ENCODE results near the gene MAB21L1.

DNA sequence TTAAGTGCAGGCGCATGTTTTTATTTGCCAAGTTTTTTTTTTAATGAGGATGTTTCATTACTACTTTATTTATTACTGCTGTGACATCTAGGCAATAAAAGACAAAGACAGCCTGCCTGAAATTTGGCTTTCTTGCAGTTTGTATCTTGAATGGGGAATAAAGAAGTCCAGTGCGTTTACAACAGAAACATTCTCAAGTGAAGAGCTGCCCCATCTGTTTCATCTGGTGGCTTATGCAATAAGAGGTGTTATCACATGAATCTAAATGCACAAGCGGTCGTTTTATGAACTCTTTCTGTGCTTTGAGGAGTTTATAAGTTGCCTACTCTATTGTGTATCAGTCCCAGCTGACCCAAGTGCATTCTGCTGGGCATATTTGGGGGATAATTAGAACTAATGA lies 12.6 kb upstream of the MAB21L1 start:
- TF ChIP-seq, protein P1, sequence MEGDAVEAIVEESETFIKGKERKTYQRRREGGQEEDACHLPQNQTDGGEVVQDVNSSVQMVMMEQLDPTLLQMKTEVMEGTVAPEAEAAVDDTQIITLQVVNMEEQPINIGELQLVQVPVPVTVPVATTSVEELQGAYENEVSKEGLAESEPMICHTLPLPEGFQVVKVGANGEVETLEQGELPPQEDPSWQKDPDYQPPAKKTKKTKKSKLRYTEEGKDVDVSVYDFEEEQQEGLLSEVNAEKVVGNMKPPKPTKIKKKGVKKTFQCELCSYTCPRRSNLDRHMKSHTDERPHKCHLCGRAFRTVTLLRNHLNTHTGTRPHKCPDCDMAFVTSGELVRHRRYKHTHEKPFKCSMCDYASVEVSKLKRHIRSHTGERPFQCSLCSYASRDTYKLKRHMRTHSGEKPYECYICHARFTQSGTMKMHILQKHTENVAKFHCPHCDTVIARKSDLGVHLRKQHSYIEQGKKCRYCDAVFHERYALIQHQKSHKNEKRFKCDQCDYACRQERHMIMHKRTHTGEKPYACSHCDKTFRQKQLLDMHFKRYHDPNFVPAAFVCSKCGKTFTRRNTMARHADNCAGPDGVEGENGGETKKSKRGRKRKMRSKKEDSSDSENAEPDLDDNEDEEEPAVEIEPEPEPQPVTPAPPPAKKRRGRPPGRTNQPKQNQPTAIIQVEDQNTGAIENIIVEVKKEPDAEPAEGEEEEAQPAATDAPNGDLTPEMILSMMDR (IDR thresholded peaks at IDR 0.05): no peak
- TF ChIP-seq, protein P2, sequence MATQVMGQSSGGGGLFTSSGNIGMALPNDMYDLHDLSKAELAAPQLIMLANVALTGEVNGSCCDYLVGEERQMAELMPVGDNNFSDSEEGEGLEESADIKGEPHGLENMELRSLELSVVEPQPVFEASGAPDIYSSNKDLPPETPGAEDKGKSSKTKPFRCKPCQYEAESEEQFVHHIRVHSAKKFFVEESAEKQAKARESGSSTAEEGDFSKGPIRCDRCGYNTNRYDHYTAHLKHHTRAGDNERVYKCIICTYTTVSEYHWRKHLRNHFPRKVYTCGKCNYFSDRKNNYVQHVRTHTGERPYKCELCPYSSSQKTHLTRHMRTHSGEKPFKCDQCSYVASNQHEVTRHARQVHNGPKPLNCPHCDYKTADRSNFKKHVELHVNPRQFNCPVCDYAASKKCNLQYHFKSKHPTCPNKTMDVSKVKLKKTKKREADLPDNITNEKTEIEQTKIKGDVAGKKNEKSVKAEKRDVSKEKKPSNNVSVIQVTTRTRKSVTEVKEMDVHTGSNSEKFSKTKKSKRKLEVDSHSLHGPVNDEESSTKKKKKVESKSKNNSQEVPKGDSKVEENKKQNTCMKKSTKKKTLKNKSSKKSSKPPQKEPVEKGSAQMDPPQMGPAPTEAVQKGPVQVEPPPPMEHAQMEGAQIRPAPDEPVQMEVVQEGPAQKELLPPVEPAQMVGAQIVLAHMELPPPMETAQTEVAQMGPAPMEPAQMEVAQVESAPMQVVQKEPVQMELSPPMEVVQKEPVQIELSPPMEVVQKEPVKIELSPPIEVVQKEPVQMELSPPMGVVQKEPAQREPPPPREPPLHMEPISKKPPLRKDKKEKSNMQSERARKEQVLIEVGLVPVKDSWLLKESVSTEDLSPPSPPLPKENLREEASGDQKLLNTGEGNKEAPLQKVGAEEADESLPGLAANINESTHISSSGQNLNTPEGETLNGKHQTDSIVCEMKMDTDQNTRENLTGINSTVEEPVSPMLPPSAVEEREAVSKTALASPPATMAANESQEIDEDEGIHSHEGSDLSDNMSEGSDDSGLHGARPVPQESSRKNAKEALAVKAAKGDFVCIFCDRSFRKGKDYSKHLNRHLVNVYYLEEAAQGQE (IDR thresholded peaks at IDR 0.05; ENCODE audit: insufficient read depth in 1 of 2, low read depth in 2 of 2, low read length in 1 of 2): no peak
- TF ChIP-seq TCF7L2 (IDR thresholded peaks at IDR 0.05; ENCODE audit: low read depth, low read length): no peak
- TF ChIP-seq SIN3A (IDR thresholded peaks at IDR 0.05; ENCODE audit: borderline replicate concordance, insufficient read depth, low read depth, low read length): no peak
- no peak for TF ChIP-seq POLR2AphosphoS5 (IDR thresholded peaks at IDR 0.05; ENCODE audit: low read depth, low read length)

Measured in Panc1 (cell line).